Prostate gland (tissue), 2 donors: ENCODE results near the gene SS18L1. TPM values are rescaled to one million over a fixed set of nuclear protein-coding genes. Genes with fewer than 3 reads are reported as not detected.

Experiments
- DNase-seq: peaks from one replicate; pipeline ENCODE4 v3.0.0-alpha.2; 2019; ENCODE audit warnings: low spot score
- H3K27ac ChIP-seq, 2 donors: fragments of 200-600 bp; sonication (generic); 2 replicates each; pipeline ENCODE4 v1.5.1; 2017 to 2019
- H3K27me3 ChIP-seq: fragments of 200-600 bp; sonication (generic); replicated peaks from 2 replicates; pipeline ENCODE4 v1.5.1; 2019; ENCODE audit not compliant: insufficient read depth
- H3K36me3 ChIP-seq, 2 donors: fragments of 200-600 bp; sonication (generic); 1 replicate in 1 of 2; 2 replicates in 1 of 2; pipeline versions ENCODE4 v1.5.1 to v1.8.1; 2017 to 2019
- H3K4me1 ChIP-seq: fragments of 200-600 bp; sonication (generic); replicated peaks from 2 replicates; pipeline ENCODE4 v1.5.1; 2019
- H3K4me3 ChIP-seq, 2 donors: fragments of 200-600 bp; sonication (generic); 2 replicates each; pipeline ENCODE4 v1.5.1; 2017 to 2019
- H3K9me3 ChIP-seq: fragments of 200-600 bp; sonication (generic); 2 replicates; pipeline ENCODE4 v1.5.1; 2017
- CTCF ChIP-seq, 4 experiments: fragments of 200-600 bp in 2 of 4; fragments of 450-650 bp in 2 of 4; sonication (generic) in 2 of 4; IDR thresholded peaks; 1 replicate in 3 of 4; 2 replicates in 1 of 4; pipeline ENCODE4 v1.5.1; 2016 to 2019; ENCODE audit warnings: antibody characterized with exemption in 4 of 4, mild to moderate bottlenecking in 2 of 4, moderate library complexity in 2 of 4
- POLR2A ChIP-seq: fragments of 450-650 bp; IDR thresholded peaks from one replicate; pipeline ENCODE4 v1.6.1; 2016; ENCODE audit warnings: antibody characterized with exemption, mild to moderate bottlenecking
- POLR2AphosphoS5 ChIP-seq: sonication (generic); formaldehyde crosslinking; IDR thresholded peaks from one replicate; pipeline ENCODE4 v1.6.1; 2017; ENCODE audit warnings: antibody characterized with exemption
- WGBS: methylation state at CpG from one replicate; pipeline ENCODE4 v1.1.5; 2018; 5-methylcytosine and 5-hydroxymethylcytosine counted together
- intact Hi-C: fragments of 100-400 bp; cut with DNase I; formaldehyde crosslinking; loops from one replicate; pipeline ENCODE4 v1.14.2; 2022
- total RNA-seq, 2 donors: library from RNA; depleted of rRNA; stranded (reverse); fragments of >200 nt; gene quantifications; one replicate each; pipeline ENCODE4 v1.1.0, GENCODE V29; 2016

Gene SS18L1
- total RNA-seq, 2 donors from 2014 or later: 17.9 to 32.7 TPM

- 94% methylated on average over 22 of the region's 22 CpGs for WGBS
- no peak for DNase-seq
- Histone ChIP-seq H3K36me3 (peaks cover 0 to 11% of the 10 kb centered on the region in 2 donors), H3K9me3 (no peaks in the 10 kb centered on the region), H3K4me3 (no peak overlapping the region), H3K4me1 (no peaks in the 10 kb centered on the region), H3K27ac (no peak overlapping the region), H3K27me3 (no peaks in the 10 kb centered on the region)
- TF ChIP-seq POLR2A (no peak), POLR2AphosphoS5 (no peak), CTCF (IDR thresholded peaks at IDR 0.05) (no peak)
- intact Hi-C loops: loop anchor here (5.0 kb wide), 1 partner anchor 146 kb away; no protein-coding TSS in a partner anchor
Measured at GRCh38 chr20:62158541-62158940, 15.0 kb downstream of the SS18L1 start.

GRCh38 chr20:62159052-62159451 is 15.5 kb downstream of the SS18L1 start:
- no peak for TF ChIP-seq POLR2AphosphoS5
- no peak for TF ChIP-seq CTCF (IDR thresholded peaks at IDR 0.05)
- TF ChIP-seq POLR2A: no peak
- no peaks in the 10 kb centered on the region for H3K9me3 ChIP-seq
- DNase-seq: no peak
- H3K27me3 ChIP-seq: no peaks in the 10 kb centered on the region
- H3K27ac ChIP-seq: no peak overlapping the region
- H3K4me1 ChIP-seq: no peaks in the 10 kb centered on the region
- intact Hi-C loops: loop anchor here (5.0 kb wide), 1 partner anchor 147 kb away; no protein-coding TSS in a partner anchor
- peaks cover 0 to 15% of the 10 kb centered on the region in 2 donors for H3K36me3 ChIP-seq
- no peak overlapping the region for H3K4me3 ChIP-seq
- WGBS: 90% methylated on average over 11 of the region's 11 CpGs

GRCh38 chr20:62159839-62160238 is 16.3 kb downstream of the SS18L1 start:
- Histone ChIP-seq H3K27me3 (no peaks in the 10 kb centered on the region), H3K36me3 (peaks cover 0 to 22% of the 10 kb centered on the region in 2 donors), H3K27ac (no peak overlapping the region), H3K4me3 (no peak overlapping the region), H3K4me1 (no peaks in the 10 kb centered on the region), H3K9me3 (no peaks in the 10 kb centered on the region)
- intact Hi-C loops: loop anchor here (5.0 kb wide), 1 partner anchor 148 kb away; no protein-coding TSS in a partner anchor
- WGBS: 70% methylated on average over 14 of the region's 14 CpGs
- TF ChIP-seq CTCF (IDR thresholded peaks at IDR 0.05) (no peak), POLR2AphosphoS5 (no peak), POLR2A (no peak)
- DNase-seq: no peak

GRCh38 chr20:62160253-62160652 is 16.7 kb downstream of the SS18L1 start:
- whole genome bisulfite sequencing: 93% methylated on average over 9 of the region's 9 CpGs
- Histone ChIP-seq H3K36me3 (peaks cover 0 to 22% of the 10 kb centered on the region in 2 donors), H3K4me1 (no peaks in the 10 kb centered on the region), H3K4me3 (no peak overlapping the region), H3K27ac (no peak overlapping the region), H3K27me3 (no peaks in the 10 kb centered on the region), H3K9me3 (no peaks in the 10 kb centered on the region)
- no peak for TF ChIP-seq CTCF (IDR thresholded peaks at IDR 0.05)
- no peak for TF ChIP-seq POLR2A
- TF ChIP-seq POLR2AphosphoS5: no peak
- no peak for DNase-seq
- intact Hi-C loops: no loop called here

- intact Hi-C loops: no loop called here
Measured at GRCh38 chr20:62160876-62161275, 17.3 kb downstream of the SS18L1 start.

More at GRCh38 chr20:62160876-62161275, 17.3 kb downstream of the SS18L1 start:
- Histone ChIP-seq H3K4me3 (no peak overlapping the region), H3K36me3 (peaks cover 0 to 22% of the 10 kb centered on the region in 2 donors), H3K9me3 (no peaks in the 10 kb centered on the region), H3K27me3 (no peaks in the 10 kb centered on the region), H3K27ac (no peak overlapping the region), H3K4me1 (no peaks in the 10 kb centered on the region)
- no peak for TF ChIP-seq POLR2A
- no peak for TF ChIP-seq CTCF (IDR thresholded peaks at IDR 0.05)
- no peak for TF ChIP-seq POLR2AphosphoS5
- 90% methylated on average over 17 of the region's 17 CpGs for whole genome bisulfite sequencing
- no peak for DNase-seq
